A673 (cell line): ENCODE measurements around the gene PDGFB. TPM values are rescaled to one million over a fixed set of nuclear protein-coding genes. Genes with fewer than 3 reads are reported as not detected.

Experiments
- BruUV-seq: library from RNA; stranded (reverse); fragments of 400-500 nt; replicated peaks from 2 replicates; lab custom pipeline; 2021; lab: Mats Ljungman, UMichigan
- CTCF ChIA-PET: fragments of 300-600 bp; sonication (Branson Sonifier 250); formaldehyde crosslinking; loops from one replicate; lab custom pipeline; 2022; ENCODE audit warnings: antibody characterized with exemption; lab: Charles Lee
- POLR2A ChIA-PET: fragments of 300-600 bp; sonication (Branson Sonifier 250); formaldehyde crosslinking; loops from one replicate; lab custom pipeline; 2022; ENCODE audit warnings: antibody characterized with exemption; ENCODE audit not compliant: low non-redundant PET; lab: Charles Lee
- DNase-seq: peaks from one replicate; pipeline ENCODE4 v3.0.0-alpha.2; 2015; ENCODE audit warnings: low spot score
- H3K27ac ChIP-seq: fragments of 200-600 bp; sonication (generic); 2 replicates; pipeline ENCODE4 v1.5.1; 2016; ENCODE audit warnings: mixed run types, low read depth, mild to moderate bottlenecking, mixed read lengths, antibody characterized with exemption, low read length; ENCODE audit not compliant: poor library complexity, severe bottlenecking
- H3K27me3 ChIP-seq: fragments of 200-600 bp; sonication (generic); replicated peaks from 2 replicates; pipeline ENCODE4 v1.6.1; 2017; ENCODE audit warnings: mixed run types, low read depth, mild to moderate bottlenecking, mixed read lengths, antibody characterized with exemption, low read length; ENCODE audit not compliant: insufficient read depth, poor library complexity
- H3K36me3 ChIP-seq: fragments of 200-600 bp; sonication (generic); 2 replicates; pipeline ENCODE4 v1.6.1; 2016; ENCODE audit warnings: mixed run types, mild to moderate bottlenecking, mixed read lengths, antibody characterized with exemption, low read length; ENCODE audit not compliant: insufficient read depth, poor library complexity, severe bottlenecking
- H3K4me1 ChIP-seq: fragments of 200-600 bp; sonication (generic); 2 replicates; pipeline ENCODE4 v1.6.1; 2017; ENCODE audit warnings: mixed run types, mild to moderate bottlenecking, mixed read lengths, antibody characterized with exemption, low read length; ENCODE audit not compliant: insufficient read depth, poor library complexity, severe bottlenecking
- H3K4me3 ChIP-seq: fragments of 200-600 bp; sonication (generic); 2 replicates; pipeline ENCODE4 v1.5.1; 2016; ENCODE audit warnings: low read depth, mixed run types, mild to moderate bottlenecking, mixed read lengths, low read length; ENCODE audit not compliant: poor library complexity, severe bottlenecking
- H3K9me3 ChIP-seq: fragments of 200-600 bp; sonication (generic); 2 replicates; pipeline ENCODE4 v1.6.1; 2016; ENCODE audit warnings: mixed run types, low read depth, mild to moderate bottlenecking, mixed read lengths, antibody characterized with exemption, low read length; ENCODE audit not compliant: poor library complexity, severe bottlenecking
- CTCF ChIP-seq: fragments of 300-800, 200-600 bp; sonication (generic); conservative IDR thresholded peaks from 2 replicates; pipeline ENCODE4 v1.5.1; 2017; ENCODE audit warnings: low read depth, mild to moderate bottlenecking, antibody characterized with exemption, low read length, moderate library complexity, mixed read lengths
- EZH2 ChIP-seq: fragments of 200-600 bp; sonication (generic); IDR thresholded peaks from 2 replicates; pipeline ENCODE4 v1.6.1; 2017; ENCODE audit warnings: borderline replicate concordance, low read depth, mild to moderate bottlenecking, mixed read lengths, antibody characterized with exemption, low read length; ENCODE audit not compliant: poor library complexity, severe bottlenecking
- intact Hi-C: fragments of 100-400 bp; cut with micrococcal nuclease; formaldehyde crosslinking; loops from one replicate; pipeline ENCODE4 v1.10.0; 2022; ENCODE audit not compliant: unreplicated experiment
- total RNA-seq: library from RNA; stranded (reverse); gene quantifications from 2 replicates; pipeline ENCODE4 v1.2.3, GENCODE V29; 2021

Gene PDGFB
- total RNA-seq, 1 experiment from 2014 or later, result 0.09 TPM

GRCh38 chr22:39246690-39247332, 2.0 kb upstream of the PDGFB start:
- no peaks in the 10 kb centered on the region for H3K9me3 ChIP-seq
- no TSS peak for BruUV-seq
- intact Hi-C loops, result loop anchor here (10.0 kb wide), 1 partner anchor 72 kb away; no protein-coding TSS in a partner anchor
- no peak overlapping the region for H3K4me3 ChIP-seq
- no peak for TF ChIP-seq EZH2
- no peak for TF ChIP-seq CTCF
- H3K4me1 ChIP-seq, result peaks cover 18% of the 10 kb centered on the region
- ChIA-PET POLR2A (no interaction called here), CTCF (no interaction called here)
- H3K36me3 ChIP-seq, result no peaks in the 10 kb centered on the region
- DNase-seq, result no peak
- peaks cover 46% of the 10 kb centered on the region for H3K27me3 ChIP-seq
- no peak overlapping the region for H3K27ac ChIP-seq

- CTCF ChIA-PET, result no interaction called here
- Histone ChIP-seq H3K4me3 (no peak overlapping the region), H3K27ac (no peak overlapping the region), H3K27me3 (peaks cover 50% of the 10 kb centered on the region), H3K9me3 (no peaks in the 10 kb centered on the region), H3K4me1 (peaks cover 18% of the 10 kb centered on the region), H3K36me3 (no peaks in the 10 kb centered on the region)
- POLR2A ChIA-PET, result no interaction called here
- DNase-seq, result no peak
- TF ChIP-seq CTCF, result no peak
- no peak for TF ChIP-seq EZH2
- intact Hi-C loops, result loop anchor here (10.0 kb wide), 1 partner anchor 71 kb away; no protein-coding TSS in a partner anchor
- BruUV-seq, result no TSS peak
Measured at GRCh38 chr22:39246217-39246616, 1.4 kb upstream of the PDGFB start.

GRCh38 chr22:39245130-39246039, 603 bp upstream of the PDGFB start:
- H3K9me3 ChIP-seq, result no peaks in the 10 kb centered on the region
- peaks cover 18% of the 10 kb centered on the region for H3K4me1 ChIP-seq
- no peak overlapping the region for H3K27ac ChIP-seq
- intact Hi-C loops, result loop anchor here (10.0 kb wide), 1 partner anchor 71 kb away; no protein-coding TSS in a partner anchor
- DNase-seq, result no peak
- ChIA-PET CTCF (interaction anchor here (0.5 to 0.7 kb wide), 2 partner anchors 127 to 269 kb away, joined by 4 to 5 read pairs; no protein-coding TSS in a partner anchor), POLR2A (no interaction called here)
- peaks cover 50% of the 10 kb centered on the region for H3K27me3 ChIP-seq
- H3K36me3 ChIP-seq, result no peaks in the 10 kb centered on the region
- peak overlapping the region; percentile 41 for H3K4me3 ChIP-seq
- TF ChIP-seq CTCF, result no peak
- BruUV-seq, result no TSS peak
